Measurements from ENCODE around the gene FRMD4A.
A peak's percentile ranks its signal among the peaks of the same experiment; 100 is the strongest.
"Not testable (repeated sequence)": the region's sequence is repeated elsewhere in the genome, so short reads cannot be mapped to it uniquely, and the experiment has no call there.

FRMD4A gene

DNA sequence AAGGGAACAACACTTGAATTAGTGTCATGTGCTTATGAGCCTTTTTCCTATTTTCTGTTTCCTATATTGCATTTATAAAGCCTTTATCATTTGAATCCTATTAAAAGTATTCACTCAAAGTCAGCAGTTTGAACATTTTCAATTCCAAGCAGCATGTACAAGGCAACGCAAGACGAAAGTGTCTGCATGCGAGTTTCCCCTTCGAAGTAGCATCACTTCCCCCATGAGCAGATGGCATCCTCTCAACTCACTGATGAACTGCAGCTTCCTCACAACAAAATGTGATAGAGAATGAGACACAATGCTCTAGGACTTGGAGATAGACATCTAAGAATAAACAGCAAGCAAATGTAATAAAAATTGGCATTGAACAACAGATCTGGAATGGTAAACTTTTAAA lies 473.3 kb downstream of the FRMD4A start:
- in situ Hi-C loops (cut with HindIII; ENCODE audit: low pct_ligation_motif_present, low pct_unique_long_range_greater_than_20kb, low sequenced_read_pairs): no loop called here
- no peak for DNase-seq

DNA sequence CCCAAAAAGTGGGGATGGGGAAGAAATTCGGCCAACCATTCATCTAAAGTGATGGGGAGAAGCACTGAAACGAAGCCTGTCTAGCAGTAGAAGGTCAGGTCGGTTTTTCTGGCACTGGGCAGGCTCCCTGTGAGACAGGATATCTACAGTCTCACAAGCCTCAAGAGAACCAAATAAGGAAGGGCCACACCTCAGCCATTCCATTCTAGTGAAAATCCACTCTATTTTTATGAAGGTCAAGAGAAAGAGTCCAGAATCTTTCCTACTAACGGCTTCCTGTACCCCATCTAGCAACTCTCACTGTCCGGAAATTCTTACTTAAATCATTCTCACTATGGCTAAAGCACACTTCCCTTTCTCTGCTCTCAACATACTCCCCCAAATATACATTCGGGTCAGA lies 476.9 kb downstream of the FRMD4A start:
- no peak for DNase-seq
- in situ Hi-C loops (cut with HindIII; ENCODE audit: low pct_ligation_motif_present, low pct_unique_long_range_greater_than_20kb, low sequenced_read_pairs): no loop called here

DNA sequence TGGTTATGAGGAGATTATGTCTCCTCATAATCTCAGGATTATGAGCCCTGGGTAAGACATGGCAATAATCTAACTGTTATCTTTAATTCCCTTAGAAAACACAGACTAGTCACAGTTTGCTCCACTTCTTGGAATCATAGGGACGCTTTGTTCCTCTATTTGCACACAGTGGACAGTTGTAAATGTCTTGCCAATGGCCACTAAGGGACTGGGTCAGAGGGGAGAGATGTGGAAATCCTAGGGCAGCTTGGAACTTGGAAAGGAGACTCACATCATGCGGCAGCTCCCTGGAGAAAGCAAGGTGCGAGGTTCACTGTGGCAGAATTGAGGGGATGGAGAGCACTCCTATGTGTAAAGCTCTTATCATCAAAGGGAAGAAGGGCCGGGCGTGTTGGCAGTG lies 477.9 kb downstream of the FRMD4A start:
- in situ Hi-C loops (cut with HindIII; ENCODE audit: low pct_ligation_motif_present, low pct_unique_long_range_greater_than_20kb, low sequenced_read_pairs): no loop called here
- DNase-seq: no peak

DNA sequence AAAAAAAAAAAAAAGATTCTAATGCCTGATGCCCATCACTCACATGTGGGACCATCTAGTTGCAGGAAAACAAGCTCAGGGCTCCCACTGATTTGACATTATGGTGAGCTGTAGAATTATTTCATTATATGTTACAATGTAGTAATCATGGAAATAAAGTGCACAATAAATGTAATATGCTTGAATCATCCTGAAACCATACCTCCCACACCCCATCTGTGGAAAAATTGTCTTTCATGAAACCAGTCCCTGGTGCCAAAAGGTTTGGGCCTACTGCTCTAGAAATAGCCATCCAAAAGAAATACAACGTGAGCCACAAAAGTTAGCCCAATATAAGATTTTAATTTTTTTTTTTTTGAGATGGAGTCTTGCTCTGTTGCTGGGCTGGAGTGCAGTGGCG lies 478.8 kb downstream of the FRMD4A start:
- DNase-seq: no peak
- in situ Hi-C loops (cut with HindIII; ENCODE audit: low pct_ligation_motif_present, low pct_unique_long_range_greater_than_20kb, low sequenced_read_pairs): no loop called here

DNA sequence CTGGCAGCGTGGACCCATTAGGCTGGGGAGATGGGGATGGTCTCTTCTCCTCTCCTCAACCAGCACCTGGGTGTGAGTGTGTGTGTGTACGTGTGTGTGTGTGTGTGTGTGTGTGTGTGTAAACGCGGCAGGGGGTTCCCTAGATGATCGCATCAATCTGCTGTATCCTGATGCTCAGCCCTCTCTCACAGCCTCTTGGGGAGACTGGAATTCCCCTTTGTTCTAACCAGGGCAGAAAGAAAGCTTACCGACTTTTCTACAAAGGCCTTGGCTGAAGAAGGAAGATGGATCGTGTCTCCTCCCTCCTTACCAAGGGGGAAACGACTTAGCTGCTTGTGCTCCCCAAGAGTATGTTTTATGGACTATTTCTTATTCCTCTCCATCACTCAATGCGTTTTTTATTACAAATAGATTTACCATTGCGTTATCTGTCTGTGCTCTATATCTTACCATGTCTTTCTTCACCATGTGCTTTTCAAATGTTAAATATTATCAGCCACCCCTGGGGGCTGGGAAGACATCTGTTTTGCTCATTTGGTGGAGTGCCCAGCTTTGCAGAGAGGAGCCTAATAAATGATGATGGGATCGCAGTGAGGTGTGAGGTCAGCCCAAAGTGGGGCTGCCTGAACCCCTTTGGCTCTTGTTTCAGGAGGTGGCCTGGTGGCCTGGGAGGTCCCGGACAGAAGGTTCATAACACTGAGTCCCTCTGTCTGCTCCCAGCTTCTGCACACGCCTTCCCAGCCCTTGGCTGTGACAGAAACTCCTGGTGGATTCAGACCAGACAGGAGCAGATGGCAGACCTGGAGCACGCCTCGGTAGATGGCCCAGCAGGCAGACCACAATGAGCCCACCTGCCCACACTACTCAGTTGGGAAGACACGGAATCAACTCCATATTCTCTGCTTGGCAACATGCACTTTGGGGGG lies 481.9 kb downstream of the FRMD4A start:
- DNase-seq: no peak

DNA sequence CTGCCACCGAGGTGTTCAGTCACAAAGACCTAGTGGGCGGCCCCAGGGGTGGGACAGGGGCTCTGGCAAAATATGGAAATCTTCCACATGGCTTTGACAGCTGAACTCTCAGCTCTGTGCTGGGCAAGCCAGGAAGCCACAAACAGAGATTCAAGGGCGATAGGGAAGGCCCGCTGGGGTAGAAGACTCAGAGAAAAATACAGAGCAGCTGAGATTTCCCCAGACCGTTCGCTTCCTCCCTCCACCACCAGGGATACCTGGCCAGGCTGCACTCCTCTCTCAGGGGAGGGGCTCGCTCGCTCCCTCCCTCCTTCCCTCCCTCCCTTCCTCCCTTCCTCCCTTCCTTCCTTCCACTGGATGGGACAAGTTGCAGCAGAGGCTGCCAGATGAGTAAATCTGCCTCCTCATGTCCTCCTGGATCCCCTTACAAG lies 483.5 kb downstream of the FRMD4A start:
- no peak for DNase-seq
- in situ Hi-C loops (cut with HindIII; ENCODE audit: low pct_ligation_motif_present, low pct_unique_long_range_greater_than_20kb, low sequenced_read_pairs): no loop called here

More for the DNA sequence above, 481.9 kb downstream of the FRMD4A start:
- in situ Hi-C loops (cut with HindIII; ENCODE audit: low pct_ligation_motif_present, low pct_unique_long_range_greater_than_20kb, low sequenced_read_pairs): no loop called here

DNA sequence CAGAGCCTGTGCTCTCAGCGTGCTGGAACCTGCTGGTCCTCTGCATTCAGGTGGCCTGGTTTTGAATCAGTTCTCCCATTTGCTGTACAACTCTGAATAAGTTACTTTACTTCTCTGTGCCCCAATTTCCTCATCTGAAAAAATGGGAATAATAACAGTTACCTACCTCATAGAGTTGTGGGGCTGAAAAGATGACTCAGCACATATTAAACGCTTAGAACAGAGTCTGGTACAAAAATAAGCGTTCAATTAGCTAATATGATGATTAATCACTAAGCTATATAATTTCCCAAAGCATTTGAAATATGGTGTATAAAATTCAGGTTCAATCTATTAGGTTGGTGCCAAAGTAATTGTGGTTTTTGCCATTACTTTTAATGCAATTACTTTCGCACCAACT lies 484.8 kb downstream of the FRMD4A start:
- in situ Hi-C loops (cut with HindIII; ENCODE audit: low pct_ligation_motif_present, low pct_unique_long_range_greater_than_20kb, low sequenced_read_pairs): no loop called here
- no peak for DNase-seq

DNA sequence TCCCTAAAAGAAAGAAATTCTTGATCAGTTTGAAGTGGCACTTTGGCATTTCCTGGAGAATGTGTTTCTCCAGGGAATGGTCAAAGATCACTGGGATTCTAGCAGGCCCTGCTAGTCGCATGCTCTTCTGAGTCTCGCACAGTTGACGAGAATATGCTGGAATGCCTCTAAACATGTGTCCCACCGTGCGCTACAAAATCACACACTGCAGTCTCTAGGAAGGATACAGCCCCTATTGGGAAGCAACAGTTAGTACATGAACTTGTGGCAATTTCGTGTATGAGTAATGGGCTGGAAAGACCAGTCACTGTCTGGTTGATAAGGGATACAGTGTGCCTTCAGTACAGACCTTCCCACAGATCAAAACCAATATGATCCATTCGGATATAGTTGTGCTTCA lies 486.1 kb downstream of the FRMD4A start:
- DNase-seq: no peak
- in situ Hi-C loops (cut with HindIII; ENCODE audit: low pct_ligation_motif_present, low pct_unique_long_range_greater_than_20kb, low sequenced_read_pairs): no loop called here

DNA sequence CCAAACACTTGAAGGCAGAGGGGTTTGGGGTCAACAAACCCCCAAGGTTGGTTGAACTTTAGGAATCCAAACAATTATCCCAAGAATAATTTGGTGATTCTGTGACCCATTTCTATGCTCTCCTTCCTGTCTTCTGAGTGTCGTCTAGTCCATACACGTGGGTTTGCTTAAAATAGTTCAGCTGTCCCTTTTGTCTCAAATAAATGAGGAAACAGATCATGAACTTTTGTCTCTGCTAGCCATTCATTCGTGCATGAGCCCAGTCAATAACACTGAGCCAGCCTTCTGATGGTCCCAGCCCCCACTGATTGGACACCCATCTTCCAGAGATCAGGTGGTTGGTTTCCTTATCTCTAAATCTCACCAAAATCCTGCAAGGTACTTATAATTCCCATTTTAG lies 488.6 kb downstream of the FRMD4A start:
- in situ Hi-C loops (cut with HindIII; ENCODE audit: low pct_ligation_motif_present, low pct_unique_long_range_greater_than_20kb, low sequenced_read_pairs): no loop called here
- no peak for DNase-seq

DNA sequence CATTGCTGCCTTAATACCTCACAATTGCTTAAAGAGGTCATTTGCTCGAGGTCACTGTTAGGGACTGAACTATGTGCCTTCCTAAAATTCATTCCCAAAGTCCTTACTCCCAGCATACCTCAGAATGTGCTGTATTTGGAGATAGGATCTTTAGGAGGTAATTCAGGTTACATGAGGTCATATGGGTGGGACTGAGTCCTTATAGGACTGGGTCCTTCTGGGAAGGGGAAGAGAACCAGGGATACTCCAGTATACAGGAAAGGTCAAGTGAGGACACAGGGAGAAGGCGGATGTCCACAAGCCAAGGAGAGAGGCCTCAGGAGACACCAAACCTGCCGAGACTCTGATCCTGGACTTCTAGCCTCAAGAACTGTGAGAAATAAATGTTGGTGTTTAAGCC lies 490.7 kb downstream of the FRMD4A start:
- DNase-seq: no peak
- in situ Hi-C loops (cut with HindIII; ENCODE audit: low pct_ligation_motif_present, low pct_unique_long_range_greater_than_20kb, low sequenced_read_pairs): no loop called here

DNA sequence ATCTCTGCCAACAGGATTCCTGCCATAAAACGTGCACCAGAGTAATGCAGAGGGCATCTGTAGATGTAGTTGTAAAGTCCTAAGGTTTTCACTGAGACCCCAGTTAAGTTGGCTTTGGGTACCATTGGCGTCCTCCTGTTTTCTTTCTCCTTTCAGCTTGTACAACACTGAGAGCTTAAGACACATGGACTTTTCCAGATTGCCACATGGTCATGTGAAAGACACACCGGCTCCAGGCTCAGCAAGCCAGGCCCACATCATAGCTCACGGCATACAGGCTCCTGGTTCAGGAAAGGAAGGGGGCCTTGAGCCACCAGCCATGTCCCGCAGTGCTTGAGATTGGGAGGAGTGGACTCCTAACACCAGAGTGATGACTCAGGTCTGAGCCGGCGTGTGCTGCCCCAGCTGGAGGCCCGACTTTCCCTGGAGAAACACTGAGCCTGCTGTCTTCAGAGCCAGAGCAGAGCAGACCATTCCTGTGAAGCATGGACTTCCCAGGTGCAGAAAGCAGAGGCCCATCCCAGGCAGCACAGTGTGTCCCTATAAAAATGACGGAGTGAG lies 491.2 kb downstream of the FRMD4A start:
- DNase-seq: peak; percentile 43
- in situ Hi-C loops (cut with HindIII; ENCODE audit: low pct_ligation_motif_present, low pct_unique_long_range_greater_than_20kb, low sequenced_read_pairs): no loop called here

DNA sequence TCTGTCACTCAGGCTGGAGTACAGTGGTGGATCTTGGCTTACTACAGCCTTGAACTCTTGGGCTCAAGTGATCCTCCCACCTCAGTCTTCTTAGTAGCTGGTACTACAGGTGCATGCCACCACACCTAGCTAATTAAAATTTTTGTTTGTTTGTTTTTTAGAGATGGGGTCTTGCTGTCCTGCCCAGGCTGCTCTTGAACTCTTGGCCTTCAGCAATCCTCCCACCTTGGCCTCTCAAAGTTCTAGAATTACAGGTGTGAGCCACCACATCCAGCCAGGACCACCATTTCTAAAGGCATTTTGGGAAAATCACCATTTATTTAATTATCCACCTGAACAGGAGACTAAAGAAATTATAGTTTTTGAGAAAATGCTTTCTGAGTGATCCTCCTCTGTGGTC lies 491.7 kb downstream of the FRMD4A start:
- in situ Hi-C loops (cut with HindIII; ENCODE audit: low pct_ligation_motif_present, low pct_unique_long_range_greater_than_20kb, low sequenced_read_pairs): no loop called here
- DNase-seq: no peak

DNA sequence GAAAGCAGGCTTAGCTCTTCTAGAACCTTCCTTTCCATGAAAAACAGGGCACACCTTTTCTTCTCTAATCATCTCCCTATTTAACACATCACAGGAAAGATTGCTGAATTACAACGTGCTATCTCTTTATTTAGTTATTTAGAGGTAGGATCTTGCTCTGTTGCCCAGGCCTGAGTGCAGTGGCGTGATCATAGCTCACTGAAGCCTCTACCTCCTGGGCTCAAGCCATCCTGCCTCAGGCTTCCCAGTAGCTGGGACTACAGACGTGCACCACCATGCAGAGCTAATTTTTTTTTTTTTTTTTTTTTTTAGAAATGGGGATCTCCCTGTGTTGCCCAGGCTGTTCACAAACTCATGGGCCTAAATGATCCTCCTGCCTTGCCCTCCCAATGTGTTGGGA lies 492.8 kb downstream of the FRMD4A start:
- no peak for DNase-seq
- in situ Hi-C loops (cut with HindIII; ENCODE audit: low pct_ligation_motif_present, low pct_unique_long_range_greater_than_20kb, low sequenced_read_pairs): no loop called here

DNA sequence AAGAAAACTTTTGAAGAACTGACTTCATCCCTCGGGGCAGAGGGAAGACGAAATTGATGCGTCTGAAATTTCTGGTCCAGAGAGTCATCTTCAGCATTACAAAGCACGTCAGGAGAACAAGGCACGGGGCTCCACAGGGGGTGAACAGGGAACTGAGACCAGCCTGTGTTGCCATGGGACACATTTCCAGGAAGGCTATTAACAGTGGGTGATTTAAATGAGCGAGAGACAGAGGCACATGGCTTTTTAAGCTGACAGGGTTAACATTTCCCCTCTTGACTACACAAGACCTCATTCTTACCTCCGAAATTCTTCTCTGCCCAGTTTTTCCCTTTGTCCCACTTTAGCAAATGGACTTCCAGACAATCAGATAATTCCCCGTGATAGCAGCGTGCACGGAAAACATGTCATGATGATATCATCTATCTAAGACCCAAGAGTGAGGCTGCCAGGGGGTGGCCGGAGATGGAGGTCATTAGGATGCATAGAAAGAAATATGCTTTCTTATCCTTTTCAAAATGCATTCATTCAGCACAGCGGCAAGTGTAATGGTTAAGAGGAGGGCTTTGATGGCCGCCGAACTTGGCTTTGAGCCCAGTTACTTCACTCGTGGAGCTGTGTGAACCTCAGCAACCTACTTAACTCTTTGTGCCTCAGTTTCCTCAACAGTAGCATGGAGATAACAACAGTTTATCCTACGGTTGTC lies 496.0 kb downstream of the FRMD4A start:
- in situ Hi-C loops (cut with HindIII; ENCODE audit: low pct_ligation_motif_present, low pct_unique_long_range_greater_than_20kb, low sequenced_read_pairs): no loop called here

DNA sequence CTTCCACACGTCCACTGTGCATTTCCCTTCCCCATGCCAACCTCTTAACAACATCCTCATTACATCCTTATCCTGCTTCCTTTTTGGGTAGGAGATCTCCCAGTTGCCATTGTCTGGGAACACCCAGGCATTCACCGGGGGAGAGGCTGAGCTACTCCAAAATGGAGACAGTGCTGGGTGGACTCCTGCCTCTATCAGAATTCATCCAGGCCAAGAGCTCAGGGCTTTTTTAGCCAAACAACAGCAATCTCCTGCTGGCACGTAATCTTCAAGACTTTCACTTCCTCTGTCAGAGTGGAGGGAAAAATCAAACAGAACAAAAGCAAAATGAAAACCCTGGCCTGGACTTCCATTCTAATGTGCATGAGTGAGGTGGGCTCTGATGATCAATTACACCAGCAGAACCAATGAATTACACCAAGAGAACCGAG lies 499.0 kb downstream of the FRMD4A start:
- DNase-seq: no peak
- in situ Hi-C loops (cut with HindIII; ENCODE audit: low pct_ligation_motif_present, low pct_unique_long_range_greater_than_20kb, low sequenced_read_pairs): no loop called here

More for the DNA sequence above, 496.0 kb downstream of the FRMD4A start:
- no peak for DNase-seq

DNA sequence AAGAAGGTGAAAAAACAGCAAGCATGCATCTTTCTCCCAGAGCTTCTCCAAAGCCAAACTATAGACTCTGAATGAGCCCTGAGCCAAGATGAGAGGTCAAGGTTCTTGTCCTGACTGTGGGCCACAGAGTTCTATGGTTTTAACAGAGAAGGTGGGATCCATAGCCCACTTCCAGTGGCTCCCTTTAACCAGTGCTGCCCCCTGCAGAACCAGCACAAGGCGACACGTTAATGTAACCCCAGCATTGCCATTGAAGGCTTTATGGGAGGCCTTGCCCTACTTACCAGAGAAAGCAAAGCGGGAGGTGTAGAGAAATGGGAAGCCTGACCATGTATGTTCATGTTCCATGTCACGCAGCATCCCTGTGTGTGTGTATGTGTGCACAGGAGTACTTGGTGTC lies 500.3 kb downstream of the FRMD4A start:
- DNase-seq: no peak
- in situ Hi-C loops (cut with HindIII; ENCODE audit: low pct_ligation_motif_present, low pct_unique_long_range_greater_than_20kb, low sequenced_read_pairs): no loop called here

DNA sequence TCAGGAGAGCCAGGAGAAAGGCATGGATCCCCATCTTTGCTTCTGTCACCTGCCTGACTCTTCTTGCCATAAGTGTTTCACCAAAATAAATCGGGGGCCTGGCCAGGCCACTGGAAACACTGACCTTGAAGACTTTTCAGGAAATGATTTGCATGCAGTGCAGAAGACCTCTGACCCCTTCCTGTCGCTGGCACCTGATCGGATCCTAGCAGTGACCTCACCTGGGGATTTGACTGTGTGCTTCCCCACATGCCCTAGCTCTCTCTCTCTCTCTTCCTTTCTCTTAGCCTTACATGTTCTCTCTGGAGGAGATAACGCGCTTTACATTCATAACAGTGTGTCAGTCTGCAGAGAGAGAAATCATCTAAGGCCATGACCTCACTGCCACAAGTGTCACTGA lies 500.9 kb downstream of the FRMD4A start:
- in situ Hi-C loops (cut with HindIII; ENCODE audit: low pct_ligation_motif_present, low pct_unique_long_range_greater_than_20kb, low sequenced_read_pairs): no loop called here

DNA sequence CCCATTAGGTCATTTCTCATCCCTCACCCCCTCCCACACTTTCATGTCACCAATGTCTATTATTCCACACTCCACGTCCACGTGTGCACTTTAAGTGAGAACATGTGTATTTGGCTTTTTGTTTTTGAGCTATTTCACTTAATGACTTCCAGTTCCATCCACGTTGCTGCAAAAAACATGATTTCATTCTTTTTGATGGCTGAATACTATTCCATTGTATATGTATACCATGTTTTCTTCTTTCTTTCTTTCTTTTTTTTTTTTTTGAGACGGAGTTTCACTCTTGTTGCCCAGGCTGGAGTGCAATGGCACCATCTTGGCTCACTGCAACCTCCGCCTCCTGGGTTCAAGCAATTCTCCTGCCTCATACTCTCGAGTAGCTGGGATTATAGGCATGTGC lies 502.4 kb downstream of the FRMD4A start:
- DNase-seq; in situ Hi-C loops (cut with HindIII; ENCODE audit: low pct_ligation_motif_present, low pct_unique_long_range_greater_than_20kb, low sequenced_read_pairs): not testable (repeated sequence)

More for the DNA sequence above, 500.9 kb downstream of the FRMD4A start:
- no peak for DNase-seq

DNA sequence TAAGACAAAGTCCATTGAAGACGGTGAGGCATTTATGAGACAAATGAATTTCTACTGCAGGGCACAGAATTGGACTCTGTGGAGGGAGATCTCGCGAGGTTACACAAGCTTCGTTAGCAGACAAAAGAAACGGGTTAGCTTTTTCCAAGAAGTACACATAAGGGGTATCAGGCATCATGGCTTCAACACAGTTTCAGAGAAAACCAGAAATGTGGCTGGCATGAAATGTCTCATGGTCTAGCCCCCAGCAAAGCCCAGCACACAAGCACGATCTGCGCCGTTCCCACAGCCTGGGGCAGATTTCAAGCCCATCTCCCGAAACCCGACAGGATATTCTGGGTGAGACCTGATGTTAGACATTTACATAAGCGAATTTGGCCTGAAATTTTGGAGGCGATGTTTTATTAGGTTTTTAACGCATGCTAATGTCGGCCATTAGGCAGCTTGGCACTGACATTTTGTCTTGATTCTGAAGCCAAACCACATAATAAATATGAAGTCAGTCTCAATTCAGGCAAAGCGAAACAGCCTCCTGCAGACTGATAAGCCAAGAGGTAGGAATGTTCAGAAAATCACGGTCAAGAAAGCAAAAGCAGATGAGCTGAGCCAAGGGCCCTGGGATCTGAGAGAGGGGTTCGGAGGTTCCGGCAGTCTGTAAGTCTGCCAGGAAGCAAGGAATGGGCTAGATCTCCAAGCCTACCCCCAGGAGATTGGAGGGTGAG lies 503.5 kb downstream of the FRMD4A start:
- no peak for DNase-seq
- in situ Hi-C loops (cut with HindIII; ENCODE audit: low pct_ligation_motif_present, low pct_unique_long_range_greater_than_20kb, low sequenced_read_pairs): no loop called here

All from ACHN (cell line).